K562 (cell line): Measurements from ENCODE around the gene SLC25A45. TPM values are rescaled to one million over a fixed set of nuclear protein-coding genes. Genes with fewer than 3 reads are reported as not detected.

Experiments used
- ATF6 ChIP-seq: sonication (generic); formaldehyde crosslinking; IDR thresholded peaks from 2 replicates; pipeline ENCODE4 v1.4.0; 2020; ENCODE audit warnings: mild to moderate bottlenecking, missing genetic modification reagents
- BCOR ChIP-seq: fragments of 450-650 bp; IDR thresholded peaks from 2 replicates; pipeline ENCODE4 v1.6.1; 2016
- BDP1 ChIP-seq: IDR thresholded peaks from 3 replicates; pipeline ENCODE4 v1.6.1; 2011; ENCODE audit not compliant: insufficient read length, insufficient read depth
- CREB1 ChIP-seq, 2 experiments: sonication (generic) in 1 of 2; formaldehyde crosslinking in 1 of 2; IDR thresholded peaks; 2 replicates each; pipeline versions ENCODE4 v1.6.1 to v1.8.0; 2012 to 2022; ENCODE audit warnings: inconsistent platforms in 1 of 2, mild to moderate bottlenecking in 1 of 2, missing genetic modification reagents in 1 of 2, moderate library complexity in 1 of 2
- CTCF ChIP-seq, 3 experiments: IDR thresholded peaks in 2 of 3; conservative IDR thresholded peaks in 1 of 3; 2 replicates each; pipeline ENCODE4 v1.5.1; 2011 to 2012; ENCODE audit warnings: low read length in 3 of 3, mild to moderate bottlenecking in 3 of 3, control low read depth in 2 of 3, improper control_type of control experiment in 1 of 3, inconsistent platforms in 1 of 3, low read depth in 1 of 3, mixed read lengths in 1 of 3, moderate library complexity in 1 of 3; ENCODE audit not compliant: insufficient read depth in 2 of 3
- GATAD2A ChIP-seq: fragments of 450-650 bp; IDR thresholded peaks from 2 replicates; pipeline ENCODE4 v1.6.1; 2017
- MYNN ChIP-seq, 2 experiments: sonication (generic); formaldehyde crosslinking in 1 of 2; IDR thresholded peaks; 2 replicates each; pipeline versions ENCODE4 v1.5.0 to v1.6.1; 2016 to 2020; ENCODE audit warnings: antibody characterized with exemption in 1 of 2, missing genetic modification reagents in 1 of 2
- NCOA2 ChIP-seq, 2 experiments: fragments of 450-650 bp; IDR thresholded peaks; 2 replicates each; pipeline ENCODE4 v1.6.1; 2018; ENCODE audit warnings: mild to moderate bottlenecking in 2 of 2, moderate library complexity in 1 of 2; ENCODE audit not compliant: partially characterized antibody in 2 of 2
- NFXL1 ChIP-seq: fragments of 450-650 bp; formaldehyde crosslinking; IDR thresholded peaks from 2 replicates; pipeline ENCODE4 v1.4.0; 2021; ENCODE audit warnings: mild to moderate bottlenecking
- PRPF4 ChIP-seq: fragments of 200-400 bp; formaldehyde crosslinking; IDR thresholded peaks from one replicate; pipeline ENCODE4 v1.6.1; 2017; ENCODE audit warnings: low read length, low read depth, mild to moderate bottlenecking; ENCODE audit not compliant: insufficient read depth, poor library complexity, severe bottlenecking
- RAD21 ChIP-seq, 2 experiments: fragments of 250-450 bp in 1 of 2; fragments of 450-650 bp in 1 of 2; sonication (Bioruptor Pico) in 1 of 2; formaldehyde crosslinking in 1 of 2; IDR thresholded peaks in 1 of 2; conservative IDR thresholded peaks in 1 of 2; 2 replicates each; pipeline versions ENCODE4 v1.4.0 to v1.8.0; 2020 to 2022; ENCODE audit warnings: mild to moderate bottlenecking in 2 of 2, moderate library complexity in 1 of 2
- RBM25 ChIP-seq: fragments of 200-400 bp; formaldehyde crosslinking; IDR thresholded peaks from 2 replicates; pipeline ENCODE4 v1.6.1; 2018; ENCODE audit warnings: low read length, low read depth, moderate library complexity; ENCODE audit not compliant: severe bottlenecking
- SIRT6 ChIP-seq: IDR thresholded peaks from one replicate; pipeline ENCODE4 v1.6.1; 2012; ENCODE audit warnings: low read depth, mild to moderate bottlenecking, control low read depth, inconsistent platforms, low read length, moderate library complexity
- SMAD4 ChIP-seq: fragments of 250-450 bp; sonication (Bioruptor Pico); conservative IDR thresholded peaks from 2 replicates; pipeline ENCODE4 v1.8.0; 2021; ENCODE audit warnings: inconsistent platforms, mild to moderate bottlenecking, moderate library complexity
- ZNF311 ChIP-seq: fragments of 250-450 bp; sonication (Bioruptor Pico); IDR thresholded peaks from 2 replicates; pipeline ENCODE4 v1.4.0; 2020; ENCODE audit warnings: mild to moderate bottlenecking, moderate library complexity
- ZNF780A ChIP-seq: fragments of 250-450 bp; sonication (Bioruptor Pico); IDR thresholded peaks from 2 replicates; pipeline ENCODE4 v1.5.0; 2021; ENCODE audit warnings: mild to moderate bottlenecking
- polyA plus RNA-seq, 8 experiments: library from polyadenylated mRNA; depleted of rRNA in 4 of 8; stranded (reverse) in 5 of 8; unstranded in 3 of 8; fragments of >200 nt; fragmentation: Nextera tagmentation in 2 of 8; fragmentation: Illumina TruSeq in 1 of 8; extraction: Ambion mirVana in 2 of 8; extraction: Trizol in 1 of 8; gene quantifications; 2 replicates each; pipeline versions ENCODE4 v1.2.1 to v1.2.3, GENCODE V29; 2011 to 2014; ENCODE audit warnings: inconsistent platforms in 1 of 8, missing spikeins in 1 of 8
- total RNA-seq, 7 experiments: library from RNA; depleted of rRNA in 6 of 7; stranded (reverse); fragments of >200 nt in 6 of 7; fragmentation: Illumina TruSeq in 2 of 7; extraction: Trizol in 2 of 7; gene quantifications; 2 replicates each; pipeline versions ENCODE4 v1.2.1 to v1.2.3, GENCODE V29; 2011 to 2021; ENCODE audit warnings: low replicate concordance in 1 of 7
- TF ChIP-seq, protein P1 (sequence below), 2 experiments: fragments of 450-650 bp; IDR thresholded peaks; 2 replicates each; pipeline ENCODE4 v1.6.1; 2016
- TF ChIP-seq, protein P2 (sequence below): fragments of 450-650 bp; formaldehyde crosslinking; IDR thresholded peaks from 2 replicates; pipeline ENCODE4 v1.4.0; 2022; ENCODE audit warnings: mild to moderate bottlenecking, moderate library complexity
- TF ChIP-seq, protein P3 (sequence below): fragments of 250-450 bp; sonication (Bioruptor Pico); IDR thresholded peaks from 2 replicates; pipeline ENCODE4 v1.8.0; 2022; ENCODE audit warnings: moderate library complexity, mild to moderate bottlenecking, inconsistent platforms

SLC25A45 gene
- total and polyA plus RNA-seq, 9 of the 15 experiments (the other 6 are each of a cell fraction or from before 2014, with no cell fraction given), result 0.15 to 2.3 (median 0.68) TPM

GRCh38 chr11:65425105-65425970 is 42.9 kb upstream of the SLC25A45 start (continued):
- TF ChIP-seq RAD21 (CRISPR knock-in tag; conservative IDR thresholded peaks at IDR 0.05 in 1 of 2, IDR thresholded peaks at IDR 0.05 in 1 of 2), result no peak; a peak in 1 of 4 replicates
- TF ChIP-seq MYNN (IDR thresholded peaks at IDR 0.05), result no peak
- no peak for TF ChIP-seq MYNN (CRISPR knock-in tag; IDR thresholded peaks at IDR 0.05)
- TF ChIP-seq NCOA2 (IDR thresholded peaks at IDR 0.05; ENCODE audit: partially characterized antibody in 2 of 2), result no peak
- no peak for TF ChIP-seq ATF6 (CRISPR knock-in tag)
- TF ChIP-seq SMAD4, result 0 out of 2 replicates have a peak, but pooled peaks have one; percentile 32
- peak; percentile 72 for TF ChIP-seq SIRT6
- TF ChIP-seq BCOR, result no peak
- TF ChIP-seq, protein P1, sequence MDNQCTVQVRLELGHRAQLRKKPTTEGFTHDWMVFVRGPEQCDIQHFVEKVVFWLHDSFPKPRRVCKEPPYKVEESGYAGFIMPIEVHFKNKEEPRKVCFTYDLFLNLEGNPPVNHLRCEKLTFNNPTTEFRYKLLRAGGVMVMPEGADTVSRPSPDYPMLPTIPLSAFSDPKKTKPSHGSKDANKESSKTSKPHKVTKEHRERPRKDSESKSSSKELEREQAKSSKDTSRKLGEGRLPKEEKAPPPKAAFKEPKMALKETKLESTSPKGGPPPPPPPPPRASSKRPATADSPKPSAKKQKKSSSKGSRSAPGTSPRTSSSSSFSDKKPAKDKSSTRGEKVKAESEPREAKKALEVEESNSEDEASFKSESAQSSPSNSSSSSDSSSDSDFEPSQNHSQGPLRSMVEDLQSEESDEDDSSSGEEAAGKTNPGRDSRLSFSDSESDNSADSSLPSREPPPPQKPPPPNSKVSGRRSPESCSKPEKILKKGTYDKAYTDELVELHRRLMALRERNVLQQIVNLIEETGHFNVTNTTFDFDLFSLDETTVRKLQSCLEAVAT (IDR thresholded peaks at IDR 0.05), result peak; percentile 95 to 99
- TF ChIP-seq, protein P2, sequence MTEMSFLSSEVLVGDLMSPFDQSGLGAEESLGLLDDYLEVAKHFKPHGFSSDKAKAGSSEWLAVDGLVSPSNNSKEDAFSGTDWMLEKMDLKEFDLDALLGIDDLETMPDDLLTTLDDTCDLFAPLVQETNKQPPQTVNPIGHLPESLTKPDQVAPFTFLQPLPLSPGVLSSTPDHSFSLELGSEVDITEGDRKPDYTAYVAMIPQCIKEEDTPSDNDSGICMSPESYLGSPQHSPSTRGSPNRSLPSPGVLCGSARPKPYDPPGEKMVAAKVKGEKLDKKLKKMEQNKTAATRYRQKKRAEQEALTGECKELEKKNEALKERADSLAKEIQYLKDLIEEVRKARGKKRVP, result peak; percentile 7; the same call in 1 of the 2 replicates
- TF ChIP-seq NFXL1 (CRISPR knock-in tag), result peak; percentile 74; the same call in 1 of the 2 replicates
- 0 out of 6 replicates have a peak, but pooled peaks of 1 of the 3 experiments have one; percentile 16 for TF ChIP-seq CTCF (IDR thresholded peaks at IDR 0.05 in 2 of 3, conservative IDR thresholded peaks at IDR 0.05 in 1 of 3; ENCODE audit: insufficient read depth in 2 of 3, low read depth in 1 of 3, low read length in 3 of 3)
- no peak for TF ChIP-seq RBM25
- TF ChIP-seq, protein P3, sequence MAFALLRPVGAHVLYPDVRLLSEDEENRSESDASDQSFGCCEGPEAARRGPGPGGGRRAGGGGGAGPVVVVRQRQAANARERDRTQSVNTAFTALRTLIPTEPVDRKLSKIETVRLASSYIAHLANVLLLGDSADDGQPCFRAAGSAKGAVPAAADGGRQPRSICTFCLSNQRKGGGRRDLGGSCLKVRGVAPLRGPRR (CRISPR knock-in tag), result no peak
- peak; percentile 17 for TF ChIP-seq PRPF4
- TF ChIP-seq GATAD2A, result no peak
- TF ChIP-seq ZNF780A (CRISPR knock-in tag), result no peak
- no peak for TF ChIP-seq ZNF311 (CRISPR knock-in tag)
- TF ChIP-seq BDP1, result no peak
- no peak for TF ChIP-seq CREB1 (IDR thresholded peaks at IDR 0.05)
- TF ChIP-seq CREB1 (CRISPR knock-in tag; IDR thresholded peaks at IDR 0.05), result 0 out of 2 replicates have a peak, but pooled peaks have one; percentile 44
